K562 (cell line): Measurements from ENCODE around the gene LMBR1L. TPM values are rescaled to one million over a fixed set of nuclear protein-coding genes. Genes with fewer than 3 reads are reported as not detected.

Source experiments
- ADNP ChIP-seq: fragments of 200-800 bp; sonication (Bioruptor generic); IDR thresholded peaks from 2 replicates; pipeline ENCODE4 v1.6.1; 2016; ENCODE audit warnings: missing genetic modification characterization, missing compliant biosample characterization
- BACH1 ChIP-seq: fragments of 200-800 bp; sonication (Bioruptor generic); IDR thresholded peaks from 2 replicates; pipeline ENCODE4 v1.6.1; 2016; ENCODE audit warnings: missing genetic modification characterization, missing compliant biosample characterization
- CBFA2T3 ChIP-seq: fragments of 450-650 bp; IDR thresholded peaks from 2 replicates; pipeline ENCODE4 v1.6.1; 2017
- CBX1 ChIP-seq: sonication (generic); IDR thresholded peaks from 2 replicates; pipeline ENCODE4 v1.6.1; 2016; ENCODE audit warnings: antibody characterized with exemption, low read depth, mild to moderate bottlenecking
- DIDO1 ChIP-seq: fragments of 450-650 bp; IDR thresholded peaks from 2 replicates; pipeline ENCODE4 v1.6.1; 2016; ENCODE audit warnings: low read depth, missing biosample characterization, missing genetic modification characterization
- ESRRB ChIP-seq: fragments of 250-450 bp; sonication (Bioruptor Pico); IDR thresholded peaks from 2 replicates; pipeline ENCODE4 v1.5.0; 2020; ENCODE audit warnings: mild to moderate bottlenecking, moderate library complexity, borderline replicate concordance
- FOXA3 ChIP-seq, 2 experiments: fragments of 450-650 bp in 1 of 2; sonication (generic) in 1 of 2; formaldehyde crosslinking; IDR thresholded peaks in 1 of 2; conservative IDR thresholded peaks in 1 of 2; 2 replicates each; pipeline versions ENCODE4 v1.4.0 to v1.8.0; 2020 to 2022; ENCODE audit warnings: mild to moderate bottlenecking in 2 of 2, missing genetic modification reagents in 1 of 2
- GTF2E2 ChIP-seq: fragments of 200-800 bp; sonication (Bioruptor generic); IDR thresholded peaks from 2 replicates; pipeline ENCODE4 v1.6.1; 2016; ENCODE audit warnings: missing genetic modification characterization, missing compliant biosample characterization
- HDAC6 ChIP-seq: IDR thresholded peaks from 2 replicates; pipeline ENCODE4 v1.6.1; 2012; ENCODE audit warnings: low read depth, mild to moderate bottlenecking, control low read depth, inconsistent platforms, low read length, moderate library complexity
- HNRNPUL1 ChIP-seq: fragments of 200-400 bp; formaldehyde crosslinking; IDR thresholded peaks from 2 replicates; pipeline ENCODE4 v1.6.1; 2017; ENCODE audit warnings: low read length
- KDM5B ChIP-seq: fragments of 200-600 bp; sonication (generic); IDR thresholded peaks from 2 replicates; pipeline ENCODE4 v1.6.1; 2012; ENCODE audit warnings: low read depth, mild to moderate bottlenecking, moderate library complexity, low read length, control low read depth, inconsistent platforms; ENCODE audit not compliant: insufficient replicate concordance
- KLF10 ChIP-seq: fragments of 250-450 bp; sonication (Bioruptor Pico); IDR thresholded peaks from 2 replicates; pipeline ENCODE4 v1.6.1; 2021; ENCODE audit warnings: matching md5 sums
- MECOM ChIP-seq: fragments of 250-450 bp; sonication (Bioruptor Pico); IDR thresholded peaks from 2 replicates; pipeline ENCODE4 v1.8.0; 2022; ENCODE audit warnings: inconsistent platforms
- NCOA1 ChIP-seq: fragments of 450-650 bp; IDR thresholded peaks from 2 replicates; pipeline ENCODE4 v1.6.1; 2016; ENCODE audit warnings: low read depth
- PKNOX1 ChIP-seq: fragments of 450-650 bp; IDR thresholded peaks from 2 replicates; pipeline ENCODE4 v1.6.1; 2016
- PYGO2 ChIP-seq: fragments of 450-650 bp; IDR thresholded peaks from 2 replicates; pipeline ENCODE4 v1.6.1; 2016; ENCODE audit warnings: mild to moderate bottlenecking, missing genetic modification characterization, moderate library complexity, missing compliant biosample characterization
- SAFB2 ChIP-seq: fragments of 200-400 bp; formaldehyde crosslinking; IDR thresholded peaks from 2 replicates; pipeline ENCODE4 v1.6.1; 2018; ENCODE audit warnings: borderline replicate concordance, low read length, low read depth, moderate library complexity; ENCODE audit not compliant: severe bottlenecking
- SAP30 ChIP-seq: fragments of 200-600 bp; sonication (generic); IDR thresholded peaks from 2 replicates; pipeline ENCODE4 v1.6.1; 2012; ENCODE audit warnings: borderline replicate concordance, low read depth, mild to moderate bottlenecking, moderate library complexity, low read length, control low read depth, inconsistent platforms; ENCODE audit not compliant: insufficient read depth, poor library complexity, severe bottlenecking
- SRF ChIP-seq, 2 experiments: fragments of 250-450, 450-650 bp in 1 of 2; sonication (Bioruptor Pico) in 1 of 2; sonication (generic) in 1 of 2; formaldehyde crosslinking; IDR thresholded peaks; 2 replicates each; pipeline versions ENCODE4 v1.5.0 to v1.5.1; 2020 to 2022; ENCODE audit warnings: mild to moderate bottlenecking in 1 of 2, missing genetic modification reagents in 1 of 2
- TAF1 ChIP-seq: IDR thresholded peaks from 2 replicates; pipeline ENCODE4 v1.6.1; 2011; ENCODE audit warnings: mild to moderate bottlenecking, low read length, moderate library complexity; ENCODE audit not compliant: insufficient read depth, control insufficient read depth, severe bottlenecking; ENCODE audit errors: extremely low read depth
- TEAD1 ChIP-seq, 2 experiments: fragments of 450-650 bp in 1 of 2; sonication (generic) in 1 of 2; formaldehyde crosslinking; IDR thresholded peaks; 2 replicates each; pipeline versions ENCODE4 v1.4.0 to v1.8.0; 2020 to 2022; ENCODE audit warnings: mild to moderate bottlenecking in 2 of 2, missing genetic modification reagents in 1 of 2
- TFE3 ChIP-seq: fragments of 450-650 bp; formaldehyde crosslinking; IDR thresholded peaks from 2 replicates; pipeline ENCODE4 v1.4.0; 2020; ENCODE audit warnings: mild to moderate bottlenecking, mixed read lengths
- ZNF134 ChIP-seq: fragments of 250-450 bp; sonication (Bioruptor Pico); conservative IDR thresholded peaks from 2 replicates; pipeline ENCODE4 v1.4.0; 2020
- ZNF184 ChIP-seq: sonication (generic); formaldehyde crosslinking; IDR thresholded peaks from 2 replicates; pipeline ENCODE4 v1.5.0; 2020; ENCODE audit warnings: missing genetic modification reagents
- ZNF239 ChIP-seq: fragments of 250-450 bp; sonication (Bioruptor Pico); IDR thresholded peaks from 2 replicates; pipeline ENCODE4 v1.4.0; 2020; ENCODE audit warnings: mild to moderate bottlenecking
- ZNF41 ChIP-seq: fragments of 250-450 bp; sonication (Bioruptor Pico); conservative IDR thresholded peaks from 2 replicates; pipeline ENCODE4 v1.4.0; 2020; ENCODE audit warnings: mild to moderate bottlenecking
- ZNF586 ChIP-seq: fragments of 450-650 bp; formaldehyde crosslinking; conservative IDR thresholded peaks from 2 replicates; pipeline ENCODE4 v1.4.0; 2020; ENCODE audit warnings: mild to moderate bottlenecking, moderate library complexity
- ZNF77 ChIP-seq: fragments of 250-450 bp; sonication (Bioruptor Pico); IDR thresholded peaks from 2 replicates; pipeline ENCODE4 v1.5.0; 2020
- polyA plus RNA-seq, 8 experiments: library from polyadenylated mRNA; depleted of rRNA in 4 of 8; stranded (reverse) in 5 of 8; unstranded in 3 of 8; fragments of >200 nt; fragmentation: Nextera tagmentation in 2 of 8; fragmentation: Illumina TruSeq in 1 of 8; extraction: Ambion mirVana in 2 of 8; extraction: Trizol in 1 of 8; gene quantifications; 2 replicates each; pipeline versions ENCODE4 v1.2.1 to v1.2.3, GENCODE V29; 2011 to 2014; ENCODE audit warnings: inconsistent platforms in 1 of 8, missing spikeins in 1 of 8
- total RNA-seq, 7 experiments: library from RNA; depleted of rRNA in 6 of 7; stranded (reverse); fragments of >200 nt in 6 of 7; fragmentation: Illumina TruSeq in 2 of 7; extraction: Trizol in 2 of 7; gene quantifications; 2 replicates each; pipeline versions ENCODE4 v1.2.1 to v1.2.3, GENCODE V29; 2011 to 2021; ENCODE audit warnings: low replicate concordance in 1 of 7

LMBR1L gene
- total and polyA plus RNA-seq, 9 of the 15 experiments (the other 6 are each of a cell fraction or from before 2014, with no cell fraction given), result 2.5 to 57.0 (median 31.1) TPM

- TF ChIP-seq ZNF134 (CRISPR knock-in tag), result no peak
- TF ChIP-seq CBFA2T3, result no peak
- no peak for TF ChIP-seq KLF10 (CRISPR knock-in tag)
- TF ChIP-seq PKNOX1, result no peak
- TF ChIP-seq ZNF586, result no peak
- 0 out of 2 replicates have a peak, but pooled peaks have one; percentile 3 for TF ChIP-seq GTF2E2 (tag)
- no peak for TF ChIP-seq SAP30
- no peak for TF ChIP-seq ZNF41 (CRISPR knock-in tag)
- no peak for TF ChIP-seq ADNP (tag)
- no peak for TF ChIP-seq TFE3 (CRISPR knock-in tag)
- peak; percentile 2; the same call in 1 of the 2 replicates for TF ChIP-seq BACH1 (tag)
- TF ChIP-seq ZNF239, result no peak
- no peak for TF ChIP-seq TEAD1 (CRISPR knock-in tag; IDR thresholded peaks at IDR 0.05)
- no peak for TF ChIP-seq DIDO1
- TF ChIP-seq SAFB2, result no peak
- no peak for TF ChIP-seq HDAC6
- TF ChIP-seq TAF1, result no peak
- no peak for TF ChIP-seq PYGO2 (tag)
- TF ChIP-seq HNRNPUL1, result no peak
- TF ChIP-seq CBX1, result no peak; the same call in 1 of the 2 replicates
- no peak for TF ChIP-seq ESRRB (CRISPR knock-in tag)
- TF ChIP-seq NCOA1, result no peak
- no peak for TF ChIP-seq SRF (CRISPR knock-in tag; IDR thresholded peaks at IDR 0.05)
- TF ChIP-seq ZNF77 (CRISPR knock-in tag), result no peak
- peak; percentile 25; the same call in 1 of the 2 replicates for TF ChIP-seq MECOM (CRISPR knock-in tag)
- TF ChIP-seq ZNF184 (CRISPR knock-in tag), result no peak
- peak in 1 of 2 experiments; percentile 62; a peak in 1 of 4 replicates for TF ChIP-seq FOXA3 (CRISPR knock-in tag; conservative IDR thresholded peaks at IDR 0.05 in 1 of 2, IDR thresholded peaks at IDR 0.05 in 1 of 2)
- TF ChIP-seq KDM5B, result no peak
Measured at GRCh38 chr12:49129332-49130150, 18.9 kb upstream of the LMBR1L start (continued).
